ENCODE data around the gene HPCAL1.
A peak's percentile ranks its signal among the peaks of the same experiment; 100 is the strongest.
"Not testable (repeated sequence)": the region's sequence is repeated elsewhere in the genome, so short reads cannot be mapped to it uniquely, and the experiment has no call there.

Gene HPCAL1

DNA sequence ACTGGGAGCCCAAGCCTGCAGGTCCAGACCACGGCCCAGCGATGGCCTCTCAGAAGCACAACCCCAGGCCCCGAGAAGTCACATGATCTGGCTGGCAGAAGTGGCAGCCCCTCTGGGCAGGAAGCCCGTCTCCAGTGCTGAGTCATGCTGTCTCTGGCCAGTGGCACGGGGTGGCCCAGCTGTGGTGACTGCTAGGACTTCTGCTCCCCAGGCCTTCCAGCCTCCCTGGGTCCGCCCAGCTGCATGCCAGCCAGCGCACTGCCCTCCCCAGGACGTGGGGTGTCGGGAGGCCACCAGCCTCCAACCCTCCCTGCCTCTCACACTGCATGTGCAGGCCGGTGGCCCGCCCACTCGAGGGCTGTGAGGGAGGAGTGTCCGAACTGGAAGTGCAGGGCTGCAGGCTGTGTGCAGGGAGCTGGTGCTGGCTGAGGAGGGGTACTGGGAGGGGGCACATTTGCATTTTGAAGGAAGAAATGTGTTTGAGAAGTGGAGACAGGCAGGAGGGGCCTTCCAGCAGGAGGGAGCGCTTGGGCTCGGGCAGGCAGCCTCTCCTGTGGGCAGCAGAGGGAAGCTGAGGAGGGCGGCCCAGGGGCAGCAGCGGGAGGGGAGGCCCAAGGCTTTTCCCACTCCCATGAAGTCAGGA lies 17.0 kb upstream of the HPCAL1 start:
- DNase-seq, result peak; percentile 81

DNA sequence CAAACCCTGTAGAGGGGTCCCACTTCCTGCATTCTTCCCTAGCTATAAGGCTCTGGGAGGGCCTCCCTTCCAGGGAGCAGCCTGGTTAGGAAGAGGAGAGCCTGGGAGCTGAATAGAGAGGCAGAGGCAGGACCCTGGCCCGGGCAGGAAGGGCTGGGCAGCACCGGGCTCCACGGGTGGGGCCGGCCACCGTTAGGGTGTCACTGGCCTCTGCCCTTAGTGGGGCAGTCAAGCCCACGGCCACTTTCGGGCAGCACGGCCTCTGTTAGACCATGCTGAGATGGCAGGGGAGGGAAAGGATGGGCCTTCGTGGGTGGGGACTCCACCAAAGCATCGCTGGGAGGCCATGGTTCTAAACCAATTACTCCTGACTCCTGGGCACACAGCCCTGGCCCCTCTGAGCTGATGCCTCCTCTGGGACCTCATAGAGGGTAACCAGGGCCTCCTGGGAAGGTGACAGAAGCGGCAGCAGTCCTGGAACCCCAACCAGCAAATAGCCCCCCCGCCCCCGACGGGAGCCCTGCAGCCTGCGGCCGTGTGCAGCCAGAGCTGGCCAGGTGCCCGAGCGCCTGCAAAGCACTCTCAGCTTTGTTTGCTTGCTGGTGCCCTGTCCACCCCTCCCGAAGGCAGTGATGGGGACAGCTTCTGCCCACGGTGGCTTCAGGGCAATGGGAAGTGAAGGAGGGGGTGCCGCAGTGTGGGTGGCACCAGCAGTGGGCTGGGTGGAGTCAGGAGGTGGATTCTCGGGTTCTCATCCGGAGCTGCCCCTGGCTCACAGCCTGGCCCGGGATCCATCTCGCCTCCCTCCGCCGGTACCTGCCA lies 16.3 kb upstream of the HPCAL1 start:
- DNase-seq, result no peak

DNA sequence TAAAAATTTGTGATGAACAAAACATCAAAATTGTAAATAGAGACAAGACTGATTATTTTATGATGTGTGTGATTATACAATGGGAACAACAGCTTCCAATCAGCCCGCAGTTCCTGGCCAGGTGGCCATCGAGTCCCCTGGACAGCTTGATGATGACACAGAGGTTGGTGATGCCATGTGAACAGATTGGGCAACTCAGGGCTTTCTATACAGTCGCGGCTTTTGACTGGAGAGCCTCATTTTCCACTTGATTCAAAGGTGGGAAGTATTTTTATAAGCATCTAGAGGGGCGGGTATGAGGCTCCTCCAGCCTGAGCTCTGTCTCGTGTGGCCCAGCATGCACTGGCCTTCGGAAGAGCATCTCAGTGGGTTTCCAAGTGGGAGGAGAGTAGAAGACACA lies 14.9 kb upstream of the HPCAL1 start:
- DNase-seq, result no peak

DNA sequence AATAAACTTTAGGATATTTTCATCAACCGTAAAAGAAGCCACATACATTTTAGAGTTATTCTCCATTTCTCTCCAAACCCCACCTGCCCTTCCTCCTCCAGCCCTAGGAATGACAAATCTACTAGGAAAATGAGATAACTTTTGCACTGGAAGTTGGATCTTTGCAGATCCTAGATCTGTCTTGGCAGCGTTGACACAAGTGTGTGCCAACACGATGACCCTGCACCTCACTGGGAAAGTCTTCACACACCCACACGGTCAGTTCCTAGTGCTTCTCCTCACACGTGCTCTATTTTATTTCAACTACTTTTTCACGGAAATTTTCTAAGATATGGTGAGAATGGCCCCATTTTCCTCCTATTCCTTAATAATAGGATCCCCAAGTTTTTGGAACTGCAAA lies 14.1 kb upstream of the HPCAL1 start:
- no peak for DNase-seq

DNA sequence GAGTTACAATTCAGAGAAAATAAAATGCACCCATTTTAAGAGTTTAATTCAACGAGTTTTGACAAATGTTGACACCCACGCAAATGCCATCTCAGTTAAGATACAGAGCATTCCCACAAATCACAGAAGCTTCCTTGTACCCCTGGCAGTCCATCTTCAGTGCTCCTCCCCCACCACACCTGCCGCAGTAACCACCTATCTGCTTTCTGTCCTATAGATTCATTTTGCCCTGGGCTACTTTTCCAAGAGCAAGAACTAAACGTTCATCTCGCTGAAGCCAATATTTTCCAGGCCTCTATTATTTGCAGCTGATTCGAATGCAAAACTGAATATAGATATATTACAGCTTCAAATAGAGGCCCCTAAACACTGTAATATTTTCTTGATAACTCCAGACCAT lies 13.4 kb upstream of the HPCAL1 start:
- no peak for DNase-seq

DNA sequence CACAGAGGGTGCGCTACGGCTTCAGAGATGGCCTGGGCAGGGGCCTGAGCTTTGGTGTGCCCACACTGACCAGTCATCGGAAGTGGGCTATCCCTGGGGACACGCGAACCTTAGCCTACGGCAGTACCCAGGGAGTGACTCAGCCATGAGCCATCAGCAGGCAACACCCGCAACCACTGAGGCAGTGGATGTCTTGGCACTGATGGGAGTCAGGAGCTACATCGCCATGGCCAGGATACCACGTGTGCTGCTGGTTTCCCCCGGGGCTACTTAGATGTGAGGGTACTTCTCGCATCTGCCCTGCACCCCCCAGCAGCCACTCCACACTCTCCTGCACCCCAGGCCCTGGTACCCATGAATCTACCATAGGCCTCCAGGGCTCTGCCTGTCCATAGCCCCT lies 12.8 kb upstream of the HPCAL1 start:
- DNase-seq, result peak; percentile 95

DNA sequence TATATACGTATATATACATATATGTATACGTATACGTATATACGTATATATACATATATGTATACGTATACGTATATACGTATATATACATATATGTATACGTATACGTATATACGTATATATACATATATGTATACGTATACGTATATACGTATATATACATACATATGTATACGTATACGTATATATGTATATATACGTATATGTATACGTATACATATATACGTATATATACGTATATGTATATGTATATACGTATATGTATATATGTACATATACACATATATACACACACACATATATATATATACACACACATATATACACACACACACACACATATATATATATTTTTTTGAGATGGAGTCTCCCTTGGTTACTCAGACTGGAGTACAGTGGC lies 11.3 kb upstream of the HPCAL1 start:
- not testable (repeated sequence) for DNase-seq

DNA sequence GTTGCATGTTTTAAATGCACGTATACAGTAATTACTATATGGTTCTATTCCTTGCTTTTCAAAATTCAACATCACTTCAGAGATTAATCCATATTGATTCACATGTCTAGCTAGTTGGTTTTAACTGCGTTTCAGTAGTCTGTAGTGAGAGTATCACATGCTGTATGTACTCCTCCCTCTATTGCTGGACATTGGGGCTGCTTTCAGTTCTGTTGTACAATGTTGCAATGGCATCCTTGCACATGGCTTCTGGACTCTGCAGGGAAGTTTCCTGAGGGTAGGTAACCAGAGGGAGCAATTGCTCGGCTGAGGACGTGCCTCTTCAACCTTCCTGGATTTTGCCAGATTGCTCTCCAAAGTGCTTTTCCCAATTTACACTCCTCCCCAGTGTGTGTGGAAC lies 10.7 kb upstream of the HPCAL1 start:
- DNase-seq, result no peak

DNA sequence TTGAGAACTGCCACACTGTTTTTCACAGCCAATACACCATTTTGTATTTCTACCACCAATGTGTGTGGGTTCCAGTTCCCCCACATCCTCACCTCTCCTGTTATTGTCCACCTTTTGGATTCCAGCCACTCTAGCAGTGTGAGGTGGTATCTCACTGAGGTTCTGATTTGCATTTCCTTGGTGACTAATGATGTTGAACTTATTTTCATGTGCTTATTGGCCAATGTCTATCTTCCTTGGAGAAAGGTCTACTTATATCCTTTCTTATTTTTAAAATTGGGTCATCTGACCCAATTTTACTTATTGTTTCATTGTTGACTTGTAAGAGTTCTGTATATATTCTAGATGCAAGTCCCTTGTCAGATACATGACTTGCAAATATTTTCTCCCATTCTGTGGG lies 9.1 kb upstream of the HPCAL1 start:
- no peak for DNase-seq

DNA sequence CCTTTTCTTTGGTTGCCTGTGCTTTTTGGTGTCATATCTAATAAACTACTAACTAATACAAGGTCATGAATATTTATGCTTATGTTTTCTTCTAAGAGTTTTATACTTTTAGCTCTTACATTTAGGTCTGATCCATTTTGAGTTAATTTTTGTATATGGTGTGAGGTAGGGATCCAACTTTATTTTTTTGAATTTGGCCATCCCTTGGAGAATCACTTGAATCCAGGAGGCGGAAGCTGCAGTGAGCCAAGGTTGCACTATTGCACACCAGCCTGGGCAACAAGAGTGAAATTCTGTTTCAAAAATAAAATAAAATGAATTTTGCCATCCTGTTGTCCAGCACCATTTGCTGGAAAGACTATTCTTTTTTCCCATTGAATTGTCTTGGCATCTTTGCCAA lies 8.6 kb upstream of the HPCAL1 start:
- DNase-seq, result no peak

DNA sequence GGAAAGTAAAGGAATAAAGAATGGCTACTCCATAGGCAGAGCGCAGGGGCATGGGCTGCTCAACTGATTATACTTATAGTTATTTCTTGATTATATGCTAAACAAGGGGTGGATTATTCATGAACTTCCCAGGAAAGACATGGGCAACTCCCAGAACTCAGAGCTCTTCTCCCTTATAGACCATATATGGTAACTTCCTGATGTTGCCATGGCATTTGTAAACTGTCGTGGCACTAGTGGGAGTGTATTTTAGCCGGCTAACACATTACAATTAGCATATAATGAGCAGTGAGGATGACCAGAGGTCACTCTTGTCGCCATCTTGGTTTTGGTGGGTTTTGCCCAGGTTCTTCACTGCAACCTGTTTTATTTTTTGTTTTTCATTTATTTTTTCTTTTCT lies 7.1 kb upstream of the HPCAL1 start:
- DNase-seq, result not testable (repeated sequence)

DNA sequence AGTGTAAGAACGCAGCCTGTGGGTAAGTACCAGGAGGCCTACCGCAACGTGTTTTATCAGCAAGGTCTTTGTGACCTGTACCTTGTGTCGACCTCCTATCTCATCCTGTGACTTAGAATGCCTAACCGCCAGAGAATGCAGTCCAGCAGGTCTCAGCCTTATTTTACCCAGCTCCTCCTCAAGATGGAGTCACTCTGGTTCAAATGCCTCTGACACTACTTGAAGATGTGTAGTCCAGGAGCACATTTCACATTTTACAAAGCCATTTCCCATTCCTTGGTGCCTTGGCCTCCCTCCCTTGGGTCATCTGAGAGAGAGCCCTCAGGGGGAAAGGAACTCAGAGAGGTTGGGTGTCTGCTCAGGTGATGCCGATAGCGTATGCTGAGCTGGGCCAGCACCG lies 6.6 kb upstream of the HPCAL1 start:
- DNase-seq, result no peak

DNA sequence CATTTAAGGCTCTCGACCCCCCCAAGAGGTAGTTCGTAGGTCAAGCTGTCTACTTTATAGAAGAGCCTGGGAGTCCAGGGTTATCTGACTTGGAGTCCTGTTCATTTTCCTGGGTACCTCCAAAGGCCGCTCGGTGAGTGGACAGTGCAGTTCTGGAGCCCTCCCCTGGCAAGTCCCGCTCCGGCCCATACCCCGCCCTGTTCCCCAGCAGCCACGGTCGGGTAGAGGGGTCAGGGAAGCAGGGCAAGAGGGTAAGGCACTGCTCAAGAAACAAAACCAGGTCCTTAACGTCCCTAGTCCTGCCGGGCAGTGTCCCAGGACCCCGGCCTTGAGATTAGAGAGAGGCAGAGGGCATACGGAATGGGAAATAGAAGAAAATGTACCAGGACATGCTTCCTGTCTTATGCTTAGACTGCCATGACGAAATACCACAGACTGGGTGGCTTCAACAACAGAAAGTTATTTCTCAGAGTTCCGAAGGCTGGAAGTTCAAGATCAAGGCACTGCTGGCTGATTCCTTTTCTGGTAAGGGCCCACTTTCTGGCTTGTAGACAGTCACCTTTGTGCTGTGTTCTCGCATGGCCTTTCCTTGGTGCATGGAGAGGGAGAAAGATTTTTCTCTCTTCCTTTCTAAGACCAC lies 5.4 kb upstream of the HPCAL1 start:
- no peak for DNase-seq

DNA sequence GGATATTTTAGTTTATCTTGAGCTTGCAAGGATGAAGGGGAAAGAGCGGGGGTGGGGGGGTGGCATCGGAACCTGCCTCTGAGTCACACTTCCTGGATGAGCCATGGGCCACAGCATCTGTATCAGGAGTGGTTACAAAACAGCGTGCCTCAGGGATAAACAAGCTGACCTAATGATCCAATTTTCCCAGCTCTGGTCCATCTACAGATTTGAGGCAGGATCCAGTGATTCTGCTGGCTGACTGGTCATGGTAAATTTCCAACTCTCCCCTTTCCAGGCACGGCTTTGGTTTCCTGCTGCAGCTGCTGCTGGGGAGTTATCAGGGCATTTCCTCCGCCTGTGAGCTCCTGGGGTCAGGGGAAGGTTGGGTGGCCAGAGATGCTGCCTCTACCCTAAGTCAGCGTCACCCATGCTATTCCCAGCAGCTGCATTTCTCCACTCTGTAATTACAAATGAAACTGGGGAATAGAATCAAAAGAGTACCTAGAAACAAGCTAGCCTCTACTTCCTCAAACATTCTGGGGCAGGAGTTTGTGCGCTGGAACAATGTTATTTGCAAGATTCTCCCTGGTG lies 4.7 kb upstream of the HPCAL1 start:
- DNase-seq, result peak; percentile 96

DNA sequence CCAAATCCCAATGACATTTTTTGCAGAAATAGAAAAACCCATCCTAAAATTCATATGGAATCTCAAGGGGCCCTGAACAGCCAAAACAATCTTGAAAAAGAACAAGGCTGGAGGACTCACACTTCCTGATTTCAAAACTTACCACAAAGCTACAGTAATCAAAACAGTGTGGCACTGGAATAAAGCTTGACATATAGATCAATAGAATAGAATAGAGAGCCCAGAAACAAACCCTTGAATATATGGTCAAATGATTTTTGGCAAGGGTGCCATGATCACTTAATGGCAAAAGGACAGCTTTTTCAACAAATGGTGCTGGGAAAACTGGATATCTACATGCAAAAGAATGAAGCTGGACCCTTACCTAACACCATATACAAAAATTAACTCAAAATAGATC lies 3.9 kb upstream of the HPCAL1 start:
- not testable (repeated sequence) for DNase-seq

DNA sequence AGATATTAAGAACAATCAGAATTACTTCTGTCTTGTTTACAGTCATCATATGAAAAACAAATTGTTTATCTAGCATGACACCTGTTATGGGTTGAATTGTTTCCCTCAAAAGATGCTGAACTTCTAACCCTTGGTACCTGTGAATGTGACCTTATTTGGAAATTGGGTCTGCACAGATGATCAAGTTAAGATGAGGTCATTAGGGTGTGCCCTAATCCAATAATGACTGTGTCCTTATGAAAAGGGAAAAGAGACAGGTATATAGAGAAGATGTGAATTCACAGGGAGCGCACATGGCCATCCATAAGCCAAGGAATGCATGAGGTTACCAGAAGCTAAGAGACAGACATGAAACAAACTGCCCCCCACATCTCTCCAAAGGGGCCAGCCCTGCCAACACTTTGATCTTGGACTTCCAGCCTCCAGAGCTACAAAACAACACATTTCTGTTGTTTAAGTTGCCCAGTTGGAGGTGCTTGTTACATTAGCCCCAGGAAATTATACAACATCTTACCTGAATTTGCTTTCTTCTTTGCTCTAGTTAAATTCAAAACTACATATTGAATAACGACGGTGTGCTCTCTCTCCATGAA lies 2.3 kb upstream of the HPCAL1 start:
- DNase-seq, result no peak

DNA sequence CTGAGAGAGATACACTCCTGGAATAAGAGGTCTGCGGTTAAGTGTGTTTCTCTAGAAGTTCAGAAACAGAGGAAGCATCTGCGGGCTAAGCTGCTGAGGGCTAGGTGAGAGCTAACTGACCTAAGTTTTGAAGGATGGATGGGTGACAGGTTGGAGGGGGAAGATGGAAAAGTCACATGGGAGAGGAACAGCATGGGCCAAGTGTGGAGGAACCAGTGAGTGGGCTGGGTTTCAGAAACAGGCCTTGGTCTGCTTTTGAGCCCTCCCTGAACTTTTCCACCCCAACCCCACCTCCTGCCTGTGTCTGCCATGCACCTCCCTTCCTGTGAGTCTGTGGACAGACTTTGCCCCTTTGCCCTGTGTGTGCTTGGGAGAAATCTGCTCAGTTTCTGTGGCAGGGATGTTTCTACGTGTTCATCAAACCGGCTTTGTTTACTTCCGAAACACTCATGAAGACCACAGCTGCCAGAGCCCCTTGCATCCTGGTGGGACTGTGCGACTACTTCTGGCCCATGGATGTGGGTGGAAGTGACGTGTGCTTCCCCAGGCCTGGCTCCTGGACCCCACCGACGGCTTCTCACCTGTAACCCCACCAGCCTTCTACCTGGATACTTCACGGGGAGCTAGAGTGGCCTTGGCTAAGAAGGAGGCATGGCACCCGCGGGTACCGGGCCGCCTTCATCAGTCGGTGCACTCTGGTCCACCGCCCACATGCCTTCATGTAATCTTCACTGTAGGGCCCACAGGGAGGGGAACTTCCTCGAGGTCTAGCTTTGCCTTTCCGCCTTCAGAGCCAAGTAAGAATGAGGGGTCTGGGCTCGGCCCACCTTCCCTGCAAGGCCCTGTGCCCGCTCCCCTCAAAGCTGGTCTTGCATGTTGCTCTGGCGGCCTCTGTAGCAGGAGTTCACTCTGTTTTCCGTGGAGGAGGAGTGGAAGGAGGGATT lies 1.4 kb upstream of the HPCAL1 start:
- no peak for DNase-seq

DNA sequence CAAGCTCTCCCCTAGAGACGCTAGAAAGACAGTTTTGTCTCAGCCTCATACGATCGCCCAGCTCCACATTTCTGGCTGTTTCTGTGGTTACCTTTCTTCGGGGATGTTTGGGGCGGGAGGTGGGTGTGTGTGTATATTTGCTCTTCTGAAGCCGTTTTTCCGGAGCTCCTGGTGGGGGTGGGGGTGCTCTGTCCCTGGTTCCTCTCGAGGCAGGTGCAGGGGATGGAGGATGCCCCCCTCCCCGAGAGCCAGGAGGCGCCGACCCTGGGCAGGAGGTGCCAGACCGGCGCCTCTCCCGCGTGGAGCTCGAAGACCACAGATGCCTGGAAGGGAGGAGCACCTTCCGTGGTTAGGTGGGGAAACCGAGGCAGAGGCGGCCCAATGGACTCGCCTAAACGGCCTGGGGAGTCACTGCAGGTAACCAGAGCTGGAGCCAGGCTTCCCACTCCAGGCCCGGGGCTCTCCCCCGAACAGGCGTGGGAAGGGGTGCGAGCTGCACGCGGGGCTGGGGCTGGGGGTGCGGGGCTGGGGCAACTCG lies 694 bp upstream of the HPCAL1 start:
- DNase-seq, result no peak

DNA sequence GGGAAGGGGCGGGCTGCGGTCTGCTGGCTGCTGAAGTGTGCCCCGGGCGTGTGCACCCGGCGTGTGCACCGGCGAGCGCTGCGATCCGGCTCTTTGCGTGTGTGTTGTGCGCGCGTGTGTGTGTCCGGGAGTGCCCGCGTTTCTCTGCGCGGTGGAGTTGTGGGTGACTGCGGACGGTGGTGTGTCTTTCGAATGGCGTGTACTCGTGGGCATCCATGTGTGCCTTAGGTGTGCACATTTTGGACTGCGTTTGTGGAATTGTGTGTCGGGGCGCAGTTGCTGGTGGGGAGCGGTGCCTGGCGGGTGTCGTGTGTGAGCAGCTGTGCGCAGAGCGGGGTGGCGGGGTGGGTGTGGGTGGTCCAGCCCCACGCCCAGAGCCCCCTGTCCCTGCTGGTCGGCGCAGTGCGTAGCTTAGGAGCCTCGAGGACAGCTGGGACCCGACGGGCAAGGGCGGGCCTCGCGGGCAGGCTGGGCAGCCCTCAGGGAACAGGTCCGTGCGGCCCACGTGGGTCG lies 533 bp downstream of the HPCAL1 start:
- DNase-seq, result no peak

DNA sequence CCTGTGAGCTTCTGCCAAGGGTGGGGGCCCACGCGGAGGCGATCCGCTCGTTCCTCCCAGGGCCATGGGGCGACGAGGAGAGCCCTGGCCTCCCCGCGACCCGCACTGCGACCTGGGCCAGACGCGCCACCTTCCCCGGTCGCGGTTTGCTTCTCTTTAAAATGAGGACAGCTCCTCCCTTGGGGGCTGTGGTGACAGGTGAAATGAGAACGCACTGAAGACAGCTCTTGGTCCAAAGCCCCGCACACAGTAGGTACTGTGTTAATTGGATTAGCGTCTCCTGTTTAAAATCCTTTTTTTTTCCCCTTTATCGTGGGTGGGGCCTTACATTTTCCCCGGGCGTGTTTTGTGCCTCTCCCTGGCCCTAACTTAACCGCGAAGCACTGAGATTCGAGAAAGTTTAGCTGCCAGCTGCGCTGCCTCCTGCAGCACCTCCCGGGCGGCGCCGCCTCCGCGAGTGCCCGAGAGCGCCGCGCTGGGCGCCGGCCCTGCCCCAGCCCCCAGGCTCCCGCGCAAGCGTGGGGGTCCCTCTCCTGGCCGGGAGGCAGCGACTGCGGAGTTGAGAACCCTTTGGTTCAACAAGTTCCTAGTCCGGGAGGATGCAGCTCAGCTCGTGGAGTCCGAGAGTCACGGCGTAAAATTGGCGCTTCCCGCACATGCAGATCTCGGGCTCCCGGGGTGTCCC lies 1.1 kb downstream of the HPCAL1 start:
- peak; percentile 61 for DNase-seq

All from EL (cell line).